Stimulated activated CD4-positive, alpha-beta T cell treated with anti-CD3 and anti-CD28 coated beads, Interleukin-12 subunit alpha, Interleukin-12 subunit beta, amount 100 ng/mL, for 48 hours (primary cell): ENCODE data around the gene DYTN.

ENCODE experiments used
- DNase-seq, 3 donors: peaks; one replicate each; pipeline ENCODE4 v3.0.0-alpha.2; 2020; ENCODE audit warnings: low read depth in 2 of 3, low spot score in 1 of 3

The DYTN gene

GRCh38 chr2:206616151-206616550 is 102.0 kb downstream of the DYTN start:
- no peak for DNase-seq

DNA sequence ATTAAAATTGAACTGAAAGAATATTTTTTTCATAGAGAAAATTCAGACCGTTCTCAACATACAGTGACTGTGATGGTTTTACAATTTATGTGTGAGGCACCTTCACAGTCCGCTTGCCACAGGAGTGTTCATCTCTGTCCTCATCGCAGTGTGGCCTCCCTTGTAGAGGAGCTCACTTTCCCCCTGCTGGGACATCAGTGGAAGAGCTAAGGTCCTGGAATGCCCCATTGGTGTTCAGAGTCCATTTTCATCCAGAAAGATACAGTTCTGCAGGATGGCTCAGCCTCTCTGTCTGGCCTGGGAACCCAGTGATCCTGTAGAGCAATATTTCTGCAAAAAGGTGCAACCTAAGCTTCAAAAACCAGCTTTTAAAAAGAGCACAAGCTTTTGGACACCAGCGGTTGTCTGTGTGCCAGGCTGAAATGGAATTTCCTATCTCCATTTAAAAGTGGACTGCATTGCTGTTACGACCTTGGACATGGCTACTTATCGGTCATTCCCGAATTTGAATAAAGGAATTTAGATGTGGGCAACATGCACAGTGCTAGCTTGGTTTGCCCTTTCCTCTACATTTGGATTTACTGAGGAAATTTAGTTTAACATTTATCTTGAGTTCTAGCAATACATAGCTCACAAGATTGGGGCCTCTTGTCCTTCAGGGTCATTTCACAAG is 102.6 kb downstream of the DYTN start:
- DNase-seq = no peak

DNA sequence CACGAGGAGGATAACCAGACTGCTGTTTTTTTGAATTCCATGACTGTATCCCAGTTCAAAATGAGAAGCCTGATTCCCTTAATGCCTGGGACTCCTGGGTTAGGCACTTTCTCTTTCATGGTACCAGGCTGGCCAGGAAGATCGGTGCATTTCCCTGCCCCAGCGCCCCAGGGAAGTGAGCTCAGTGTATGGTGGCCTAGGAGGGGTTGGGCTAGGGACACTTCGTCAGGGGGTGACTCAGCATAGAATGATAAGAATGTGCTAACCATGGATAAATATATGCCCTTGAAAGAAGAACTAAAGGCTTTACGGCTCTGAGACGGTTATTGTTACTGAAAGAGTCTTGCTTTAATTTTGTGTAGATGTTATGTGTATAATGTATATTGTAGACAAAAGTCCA is 103.4 kb downstream of the DYTN start:
- DNase-seq = no peak

DNA sequence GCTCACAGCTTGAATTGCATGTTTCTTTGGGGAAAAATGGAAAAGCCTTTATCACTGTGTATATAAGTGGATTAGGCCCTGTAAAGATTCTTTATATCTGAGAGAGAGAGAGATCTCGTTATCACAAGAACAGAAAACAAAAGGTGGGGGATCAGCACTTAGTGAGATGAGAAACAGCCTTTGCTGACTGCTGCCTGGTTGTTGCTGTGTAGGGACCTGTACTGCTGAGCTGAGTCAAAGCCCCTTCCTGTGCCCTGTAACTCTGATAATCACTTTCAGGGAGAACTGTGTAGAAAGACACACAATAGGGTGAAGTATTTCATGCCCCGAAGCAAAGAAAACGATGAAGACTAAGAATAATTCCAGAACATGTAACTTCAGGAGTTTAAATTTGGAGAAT is 106.5 kb downstream of the DYTN start:
- DNase-seq = no peak

DNA sequence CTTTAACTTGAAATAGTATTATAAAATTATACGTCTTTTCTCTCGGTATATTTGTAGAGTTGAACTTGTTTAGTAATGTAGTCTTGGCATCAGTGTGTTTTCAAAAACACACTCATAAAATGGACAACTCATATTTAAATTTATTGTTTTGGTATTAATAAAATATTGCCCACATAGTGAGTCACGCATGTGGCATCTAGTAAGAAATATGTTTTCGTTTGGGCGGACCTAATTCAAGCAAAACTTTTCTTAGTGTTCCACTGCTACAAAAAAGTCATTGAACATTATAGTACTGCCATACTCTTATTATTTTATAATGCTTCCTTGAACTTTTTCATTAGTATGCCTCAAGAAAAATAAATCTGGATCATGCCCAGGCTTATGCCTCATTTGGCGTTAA is 107.0 kb downstream of the DYTN start:
- DNase-seq = no peak

DNA sequence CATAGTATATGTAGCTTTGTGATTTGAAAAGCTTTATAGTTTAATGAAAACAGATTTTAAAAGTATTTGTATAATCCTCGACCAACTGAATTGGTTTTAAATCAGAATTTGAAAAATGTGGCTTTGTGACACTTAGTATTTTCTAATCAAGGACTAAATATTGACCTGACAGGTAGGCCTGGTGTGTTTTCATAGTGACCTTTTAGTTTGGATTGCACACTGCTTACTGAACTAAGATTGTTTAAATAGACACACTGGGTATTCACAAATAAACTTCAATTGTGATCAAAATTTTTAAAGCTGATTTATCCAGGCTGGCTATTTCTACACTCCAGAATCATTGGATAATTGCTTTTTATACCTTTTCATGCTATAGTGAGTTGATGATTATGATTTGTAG is 107.7 kb downstream of the DYTN start:
- DNase-seq = no peak

- DNase-seq = no peak
These were observed 115.0 kb downstream of the DYTN start for GRCh38 chr2:206603243-206603642.
